Karpas-422 (cell line): Measurements from ENCODE around the gene NAB1. TPM values are rescaled to one million over a fixed set of nuclear protein-coding genes. Genes with fewer than 3 reads are reported as not detected.

Experiments used
- DNase-seq: peaks from one replicate; pipeline ENCODE4 v3.0.0-alpha.2; 2015
- H2AFZ ChIP-seq: fragments of 200-600 bp; sonication (generic); 2 replicates; pipeline ENCODE4 v1.6.1; 2014; ENCODE audit warnings: antibody characterized with exemption, low read length, mixed read lengths
- H3K27ac ChIP-seq: fragments of 200-600 bp; sonication (generic); 2 replicates; pipeline ENCODE4 v1.5.1; 2014; ENCODE audit warnings: mild to moderate bottlenecking, low read length, moderate library complexity
- H3K27me3 ChIP-seq: fragments of 200-600 bp; sonication (generic); 2 replicates; pipeline ENCODE4 v1.6.1; 2014; ENCODE audit warnings: low read length, mixed read lengths
- H3K36me3 ChIP-seq: fragments of 200-600 bp; sonication (generic); 2 replicates; pipeline ENCODE4 v1.6.1; 2014; ENCODE audit warnings: low read length, mixed read lengths; ENCODE audit not compliant: insufficient read depth
- H3K4me1 ChIP-seq: fragments of 200-600 bp; sonication (generic); 2 replicates; pipeline ENCODE4 v1.6.1; 2014; ENCODE audit warnings: mild to moderate bottlenecking, low read length, mixed read lengths
- H3K4me2 ChIP-seq: fragments of 200-600 bp; sonication (generic); 2 replicates; pipeline ENCODE4 v1.6.1; 2014; ENCODE audit warnings: low read length, low read depth, mild to moderate bottlenecking; ENCODE audit not compliant: poor library complexity, severe bottlenecking
- H3K4me3 ChIP-seq: fragments of 200-600 bp; sonication (generic); 2 replicates; pipeline ENCODE4 v1.5.1; 2014; ENCODE audit warnings: mild to moderate bottlenecking, antibody characterized with exemption, low read length, mixed read lengths
- H3K79me2 ChIP-seq: fragments of 200-600 bp; sonication (generic); 2 replicates; pipeline ENCODE4 v1.6.1; 2014; ENCODE audit warnings: mild to moderate bottlenecking, low read length, mixed read lengths
- H3K9ac ChIP-seq: fragments of 200-600 bp; sonication (generic); 2 replicates; pipeline ENCODE4 v1.6.0; 2014; ENCODE audit warnings: low read length
- H3K9me2 ChIP-seq: fragments of 200-600 bp; sonication (generic), shearing (Covaris generic); replicated peaks from 2 replicates; pipeline ENCODE4 v1.6.0; 2014; ENCODE audit warnings: mild to moderate bottlenecking, low read length, moderate library complexity; ENCODE audit not compliant: insufficient read depth
- H3K9me3 ChIP-seq: fragments of 300-700, 200-600 bp; sonication (generic); 2 replicates; pipeline ENCODE4 v1.6.1; 2014; ENCODE audit warnings: low read length, mixed read lengths
- H4K20me1 ChIP-seq: fragments of 200-600 bp; sonication (generic); 2 replicates; pipeline ENCODE4 v1.6.1; 2014; ENCODE audit warnings: mild to moderate bottlenecking, antibody characterized with exemption, low read length, low read depth; ENCODE audit not compliant: insufficient read depth
- total RNA-seq: library from RNA; depleted of rRNA; stranded (reverse); fragments of >200 nt; shearing (Covaris generic); gene quantifications from 2 replicates; pipeline ENCODE4 v1.2.3, GENCODE V29; 2014; ENCODE audit warnings: low replicate concordance; rRNA removed

The NAB1 gene
- total RNA-seq, 1 experiment from 2014 or later, result 19.6 TPM

DNA sequence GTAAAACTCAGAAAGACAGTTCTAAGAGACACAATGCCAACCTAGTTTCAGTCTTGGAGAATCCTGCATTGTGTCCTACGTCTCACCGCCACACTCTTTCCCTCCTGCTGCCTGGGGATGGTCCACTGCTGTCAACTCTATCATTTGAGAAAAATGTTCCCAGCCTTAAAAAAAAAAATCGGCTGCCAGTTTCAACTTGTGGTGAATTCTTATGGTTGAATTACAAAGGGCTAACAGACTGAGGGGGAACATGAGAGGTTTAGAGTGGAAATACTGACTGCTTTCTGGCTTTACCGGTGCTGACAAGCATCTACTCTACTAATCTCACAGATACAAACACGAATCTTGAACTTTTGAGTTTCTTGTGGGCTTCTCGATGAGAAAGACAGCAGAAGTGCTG is 74.0 kb downstream of the NAB1 start:
- Histone ChIP-seq H3K4me1 (peaks cover 17% of the 10 kb centered on the region), H3K27ac (no peak overlapping the region), H3K36me3 (no peaks in the 10 kb centered on the region), H3K4me2 (no peak overlapping the region), H3K27me3 (no peaks in the 10 kb centered on the region), H3K79me2 (no peaks in the 10 kb centered on the region), H3K4me3 (no peak overlapping the region), H3K9me2 (no peaks in the 10 kb centered on the region), H3K9me3 (no peaks in the 10 kb centered on the region), H2AFZ (no peak overlapping the region), H3K9ac (no peak overlapping the region), H4K20me1 (no peaks in the 10 kb centered on the region)
- DNase-seq, result no peak

- Histone ChIP-seq H3K9me2 (no peaks in the 10 kb centered on the region), H3K9ac (no peak overlapping the region), H2AFZ (no peak overlapping the region), H3K4me1 (peaks cover 11% of the 10 kb centered on the region), H3K36me3 (no peaks in the 10 kb centered on the region), H3K27me3 (no peaks in the 10 kb centered on the region), H3K4me2 (no peak overlapping the region), H3K27ac (no peak overlapping the region), H4K20me1 (no peaks in the 10 kb centered on the region), H3K4me3 (no peak overlapping the region), H3K79me2 (no peaks in the 10 kb centered on the region), H3K9me3 (no peaks in the 10 kb centered on the region)
- DNase-seq, result no peak
Observed at GRCh38 chr2:190723397-190724090, 74.7 kb downstream of the NAB1 start.

DNA sequence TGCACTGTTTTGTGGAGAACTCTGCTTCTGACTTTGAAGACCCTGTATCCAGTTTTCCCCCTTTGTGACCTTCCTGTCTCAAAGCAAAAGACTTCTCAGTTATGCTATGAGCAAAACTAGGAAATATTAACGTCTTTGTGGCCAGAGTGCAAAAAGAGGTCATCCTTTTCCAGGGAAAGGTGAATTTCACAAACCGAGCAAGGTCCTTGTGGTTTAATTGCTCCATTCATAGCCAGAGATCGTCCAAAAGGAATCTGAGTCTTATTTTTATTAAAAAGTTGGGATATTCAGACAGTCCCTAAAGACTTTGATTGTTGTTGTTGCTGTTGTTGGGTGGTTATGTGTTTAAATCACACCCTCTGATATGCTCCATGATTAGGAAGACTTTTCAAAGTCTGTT is 77.4 kb downstream of the NAB1 start:
- H3K4me2 ChIP-seq, result no peak overlapping the region

DNA sequence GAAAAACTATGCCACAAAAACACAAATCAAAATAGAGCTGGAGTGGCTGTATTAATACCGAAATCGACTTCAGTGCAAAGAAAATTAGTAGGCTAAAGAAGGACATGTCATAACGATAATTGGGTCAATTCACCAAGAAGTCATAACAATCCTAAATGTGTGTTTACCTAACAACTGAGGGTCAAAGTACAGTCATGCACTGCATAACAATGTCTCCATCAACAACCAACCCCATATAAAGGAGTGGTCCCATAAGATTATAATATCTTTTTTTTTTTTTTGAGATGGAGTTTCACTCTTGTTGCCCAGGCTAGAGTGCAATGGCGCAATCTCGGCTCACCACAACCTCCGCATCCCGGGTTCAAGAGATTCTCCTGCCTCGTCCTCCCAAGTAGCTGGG is 87.5 kb downstream of the NAB1 start:
- DNase-seq, result no peak
- Histone ChIP-seq H2AFZ (no peak overlapping the region), H3K36me3 (no peaks in the 10 kb centered on the region), H3K9me2 (no peaks in the 10 kb centered on the region), H3K9ac (no peak overlapping the region), H3K27me3 (no peaks in the 10 kb centered on the region), H3K9me3 (no peaks in the 10 kb centered on the region), H4K20me1 (no peaks in the 10 kb centered on the region), H3K27ac (no peak overlapping the region), H3K4me1 (no peaks in the 10 kb centered on the region), H3K4me3 (no peak overlapping the region), H3K79me2 (no peaks in the 10 kb centered on the region), H3K4me2 (no peak overlapping the region)

More for the DNA sequence above, 77.4 kb downstream of the NAB1 start:
- Histone ChIP-seq H3K36me3 (no peaks in the 10 kb centered on the region), H3K27me3 (no peaks in the 10 kb centered on the region), H2AFZ (no peak overlapping the region), H3K79me2 (no peaks in the 10 kb centered on the region), H3K9me3 (no peaks in the 10 kb centered on the region), H3K9me2 (no peaks in the 10 kb centered on the region), H3K9ac (no peak overlapping the region), H3K4me3 (no peak overlapping the region), H3K27ac (no peak overlapping the region), H4K20me1 (no peaks in the 10 kb centered on the region), H3K4me1 (no peaks in the 10 kb centered on the region)
- DNase-seq, result no peak

DNA sequence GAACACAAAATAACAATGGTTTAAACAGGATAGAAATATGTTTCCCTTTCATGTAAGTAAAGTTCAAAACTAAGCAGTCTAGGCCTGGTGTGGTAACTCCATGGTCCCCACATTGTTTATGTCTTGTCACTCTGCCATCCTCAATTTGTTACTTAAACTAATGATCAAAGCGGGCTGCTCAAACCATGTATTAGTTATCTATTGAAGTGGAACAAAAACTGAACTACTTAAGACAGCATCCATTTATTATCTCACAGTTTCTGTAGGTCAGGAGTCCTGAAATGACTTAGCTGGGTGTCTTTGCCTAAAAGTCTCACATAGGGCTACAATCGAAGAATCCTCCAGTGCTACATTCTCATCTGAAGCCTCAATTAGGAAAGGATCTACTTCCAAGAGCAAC is 91.6 kb downstream of the NAB1 start:
- Histone ChIP-seq H3K4me1 (no peaks in the 10 kb centered on the region), H2AFZ (no peak overlapping the region), H4K20me1 (no peaks in the 10 kb centered on the region), H3K9ac (no peak overlapping the region), H3K36me3 (no peaks in the 10 kb centered on the region), H3K4me2 (no peak overlapping the region), H3K79me2 (no peaks in the 10 kb centered on the region), H3K9me3 (no peaks in the 10 kb centered on the region), H3K9me2 (no peaks in the 10 kb centered on the region), H3K4me3 (no peak overlapping the region), H3K27me3 (no peaks in the 10 kb centered on the region), H3K27ac (no peak overlapping the region)
- no peak for DNase-seq

Other genes with a start within 250 kb of the NAB1 start
- gene MFSD6, start 240.7 kb upstream of the NAB1 start, total RNA-seq, result 65.5 and 65.9 TPM in 2 replicates
- 10.6 and 11.1 TPM in 2 replicates for gene NEMP2, start 114.4 kb upstream of the NAB1 start, total RNA-seq
- gene GLS, start 231.7 kb downstream of the NAB1 start, total RNA-seq, result 159 and 283 TPM in 2 replicates